ENCODE results near the gene TCF21.

DNA sequence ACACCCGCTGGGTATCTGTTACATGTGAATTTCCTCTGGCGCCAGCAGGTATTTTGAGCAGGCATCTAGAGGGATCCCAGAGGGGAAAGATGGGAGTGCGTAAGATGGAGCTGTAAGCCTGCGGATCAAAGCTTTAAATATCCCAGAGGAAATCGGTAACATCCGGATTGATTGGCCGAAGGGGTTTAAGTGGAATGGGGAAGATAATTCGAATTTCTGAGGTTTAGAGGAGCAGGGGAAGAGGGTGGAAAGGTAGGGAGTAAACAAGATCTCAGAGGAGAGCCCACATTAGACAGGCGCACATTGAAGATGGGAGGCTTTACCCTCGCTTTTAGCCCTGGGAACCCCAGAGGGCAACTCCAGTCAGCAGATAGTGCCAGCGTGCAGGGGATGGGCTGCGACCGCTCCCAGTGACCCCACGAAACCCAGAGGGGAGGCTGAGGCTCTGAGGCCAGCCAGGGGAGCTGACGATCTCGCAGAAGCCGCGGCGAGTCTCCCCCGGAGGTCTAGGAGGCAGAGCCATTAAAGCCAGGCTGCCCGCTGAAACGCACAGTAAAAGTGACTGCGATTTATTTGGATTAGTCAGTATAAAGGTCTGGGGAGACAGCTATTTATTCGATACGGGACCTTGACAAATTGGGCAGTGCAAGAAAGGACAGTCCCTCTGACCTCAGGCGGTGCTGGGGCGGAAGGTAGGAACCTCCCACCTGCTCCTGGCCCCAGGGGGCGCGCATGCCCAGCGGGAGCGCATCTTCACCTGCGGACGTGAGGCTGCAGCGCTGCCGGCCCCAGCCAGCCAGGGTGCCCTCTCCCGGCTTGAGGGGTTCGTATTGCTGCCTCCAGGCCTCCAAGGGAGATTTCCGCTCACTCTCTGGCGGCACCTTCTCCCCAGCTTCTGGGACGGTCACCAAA, 34.3 kb upstream of the TCF21 start:
- TF ChIP-seq, protein P1, sequence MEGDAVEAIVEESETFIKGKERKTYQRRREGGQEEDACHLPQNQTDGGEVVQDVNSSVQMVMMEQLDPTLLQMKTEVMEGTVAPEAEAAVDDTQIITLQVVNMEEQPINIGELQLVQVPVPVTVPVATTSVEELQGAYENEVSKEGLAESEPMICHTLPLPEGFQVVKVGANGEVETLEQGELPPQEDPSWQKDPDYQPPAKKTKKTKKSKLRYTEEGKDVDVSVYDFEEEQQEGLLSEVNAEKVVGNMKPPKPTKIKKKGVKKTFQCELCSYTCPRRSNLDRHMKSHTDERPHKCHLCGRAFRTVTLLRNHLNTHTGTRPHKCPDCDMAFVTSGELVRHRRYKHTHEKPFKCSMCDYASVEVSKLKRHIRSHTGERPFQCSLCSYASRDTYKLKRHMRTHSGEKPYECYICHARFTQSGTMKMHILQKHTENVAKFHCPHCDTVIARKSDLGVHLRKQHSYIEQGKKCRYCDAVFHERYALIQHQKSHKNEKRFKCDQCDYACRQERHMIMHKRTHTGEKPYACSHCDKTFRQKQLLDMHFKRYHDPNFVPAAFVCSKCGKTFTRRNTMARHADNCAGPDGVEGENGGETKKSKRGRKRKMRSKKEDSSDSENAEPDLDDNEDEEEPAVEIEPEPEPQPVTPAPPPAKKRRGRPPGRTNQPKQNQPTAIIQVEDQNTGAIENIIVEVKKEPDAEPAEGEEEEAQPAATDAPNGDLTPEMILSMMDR (conservative IDR thresholded peaks at IDR 0.05; ENCODE audit: low read length): no peak
- no peak for TF ChIP-seq EZH2phosphoT487 (IDR thresholded peaks at IDR 0.05; ENCODE audit: borderline replicate concordance)
